DOHH2 (cell line): ENCODE results near the gene MORN5.

ENCODE experiments used
- H3F3A ChIP-seq: fragments of 200-600 bp; sonication (generic), shearing (Covaris generic); 2 replicates; pipeline ENCODE4 v1.6.0; 2016; ENCODE audit warnings: antibody characterized with exemption, mild to moderate bottlenecking; ENCODE audit not compliant: control insufficient read depth, insufficient read depth
- H3K27ac ChIP-seq: fragments of 200-600 bp; sonication (generic); 2 replicates; pipeline ENCODE4 v1.5.1; 2014; ENCODE audit warnings: low read depth, mild to moderate bottlenecking, low read length, moderate library complexity
- H3K27me3 ChIP-seq: fragments of 200-600 bp; sonication (generic); 2 replicates; pipeline ENCODE4 v1.6.1; 2014; ENCODE audit warnings: mild to moderate bottlenecking, low read length, mixed read lengths; ENCODE audit not compliant: control insufficient read depth
- H3K36me3 ChIP-seq: fragments of 200-600 bp; sonication (generic); 2 replicates; pipeline ENCODE4 v1.6.1; 2014; ENCODE audit warnings: mild to moderate bottlenecking, low read length, moderate library complexity, mixed read lengths; ENCODE audit not compliant: control insufficient read depth
- H3K4me1 ChIP-seq: fragments of 200-600 bp; sonication (generic); 2 replicates; pipeline ENCODE4 v1.6.1; 2014; ENCODE audit warnings: mild to moderate bottlenecking, low read length, mixed read lengths; ENCODE audit not compliant: control insufficient read depth
- H3K4me2 ChIP-seq: fragments of 200-600 bp; sonication (generic); 2 replicates; pipeline ENCODE4 v1.6.0; 2014; ENCODE audit warnings: mild to moderate bottlenecking, low read length, moderate library complexity
- H3K4me3 ChIP-seq: fragments of 200-600 bp; sonication (generic); 2 replicates; pipeline ENCODE4 v1.5.1; 2014; ENCODE audit warnings: mild to moderate bottlenecking, low read length, mixed read lengths
- H3K79me2 ChIP-seq: fragments of 200-600 bp; sonication (generic); 2 replicates; pipeline ENCODE4 v1.6.1; 2014; ENCODE audit warnings: mild to moderate bottlenecking, low read length, mixed read lengths; ENCODE audit not compliant: control insufficient read depth
- H3K9me2 ChIP-seq: fragments of 200-600 bp; sonication (generic); replicated peaks from 2 replicates; pipeline ENCODE4 v1.6.1; 2014; ENCODE audit warnings: mild to moderate bottlenecking, low read length, mixed read lengths; ENCODE audit not compliant: control insufficient read depth
- H3K9me3 ChIP-seq: fragments of 200-600 bp; sonication (generic); 2 replicates; pipeline ENCODE4 v1.6.1; 2014; ENCODE audit warnings: antibody characterized with exemption, low read length, mixed read lengths; ENCODE audit not compliant: control insufficient read depth, insufficient read depth
- H4K20me1 ChIP-seq: fragments of 200-600 bp; sonication (generic); 2 replicates; pipeline ENCODE4 v1.6.0; 2014; ENCODE audit warnings: low read depth, mild to moderate bottlenecking, antibody characterized with exemption, low read length, moderate library complexity; ENCODE audit not compliant: control insufficient read depth, insufficient read depth
- EZH2phosphoT487 ChIP-seq: fragments of 200-600 bp; sonication (generic); IDR thresholded peaks from 2 replicates; pipeline ENCODE4 v1.6.1; 2017; ENCODE audit warnings: borderline replicate concordance, mild to moderate bottlenecking, antibody characterized with exemption, low read length, moderate library complexity, mixed read lengths
- TF ChIP-seq, protein P1 (sequence below): fragments of 200-600 bp; sonication (generic); IDR thresholded peaks from one replicate; pipeline ENCODE4 v1.5.1; 2014; ENCODE audit warnings: antibody characterized with exemption, mild to moderate bottlenecking, low read depth, low read length; ENCODE audit not compliant: poor library complexity, severe bottlenecking

The MORN5 gene

GRCh38 chr9:122125158-122125508 is 34.6 kb upstream of the MORN5 start:
- H3K4me1 ChIP-seq, result peaks cover 4% of the 10 kb centered on the region
- H3K36me3 ChIP-seq, result no peaks in the 10 kb centered on the region
- no peaks in the 10 kb centered on the region for H3F3A ChIP-seq
- H3K79me2 ChIP-seq, result no peaks in the 10 kb centered on the region
- no peak overlapping the region for H3K4me2 ChIP-seq
- H3K27ac ChIP-seq, result no peak overlapping the region
- H3K9me2 ChIP-seq, result no peaks in the 10 kb centered on the region
- H3K9me3 ChIP-seq, result no peaks in the 10 kb centered on the region
- H3K27me3 ChIP-seq, result peaks cover 18% of the 10 kb centered on the region; the same call in 1 of the 2 replicates
- TF ChIP-seq, protein P1, sequence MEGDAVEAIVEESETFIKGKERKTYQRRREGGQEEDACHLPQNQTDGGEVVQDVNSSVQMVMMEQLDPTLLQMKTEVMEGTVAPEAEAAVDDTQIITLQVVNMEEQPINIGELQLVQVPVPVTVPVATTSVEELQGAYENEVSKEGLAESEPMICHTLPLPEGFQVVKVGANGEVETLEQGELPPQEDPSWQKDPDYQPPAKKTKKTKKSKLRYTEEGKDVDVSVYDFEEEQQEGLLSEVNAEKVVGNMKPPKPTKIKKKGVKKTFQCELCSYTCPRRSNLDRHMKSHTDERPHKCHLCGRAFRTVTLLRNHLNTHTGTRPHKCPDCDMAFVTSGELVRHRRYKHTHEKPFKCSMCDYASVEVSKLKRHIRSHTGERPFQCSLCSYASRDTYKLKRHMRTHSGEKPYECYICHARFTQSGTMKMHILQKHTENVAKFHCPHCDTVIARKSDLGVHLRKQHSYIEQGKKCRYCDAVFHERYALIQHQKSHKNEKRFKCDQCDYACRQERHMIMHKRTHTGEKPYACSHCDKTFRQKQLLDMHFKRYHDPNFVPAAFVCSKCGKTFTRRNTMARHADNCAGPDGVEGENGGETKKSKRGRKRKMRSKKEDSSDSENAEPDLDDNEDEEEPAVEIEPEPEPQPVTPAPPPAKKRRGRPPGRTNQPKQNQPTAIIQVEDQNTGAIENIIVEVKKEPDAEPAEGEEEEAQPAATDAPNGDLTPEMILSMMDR, result peak; percentile 90
- no peak for TF ChIP-seq EZH2phosphoT487
- no peaks in the 10 kb centered on the region for H4K20me1 ChIP-seq
- H3K4me3 ChIP-seq, result no peak overlapping the region

- Histone ChIP-seq H3F3A (no peaks in the 10 kb centered on the region), H3K79me2 (no peaks in the 10 kb centered on the region), H3K4me3 (no peak overlapping the region), H3K4me1 (peaks cover 4% of the 10 kb centered on the region), H3K9me3 (no peaks in the 10 kb centered on the region), H3K27ac (no peak overlapping the region), H3K9me2 (no peaks in the 10 kb centered on the region), H3K27me3 (peaks cover 18% of the 10 kb centered on the region; the same call in 1 of the 2 replicates), H3K4me2 (no peak overlapping the region), H4K20me1 (no peaks in the 10 kb centered on the region), H3K36me3 (no peaks in the 10 kb centered on the region)
- TF ChIP-seq, protein P1, result no peak
- TF ChIP-seq EZH2phosphoT487, result no peak
These were observed 34.0 kb upstream of the MORN5 start for GRCh38 chr9:122125509-122126330.

- no peaks in the 10 kb centered on the region for H3K79me2 ChIP-seq
- H3K4me3 ChIP-seq, result no peak overlapping the region
These were observed 33.1 kb upstream of the MORN5 start for GRCh38 chr9:122126331-122127261.

More at GRCh38 chr9:122126331-122127261, 33.1 kb upstream of the MORN5 start:
- H3K9me2 ChIP-seq, result no peaks in the 10 kb centered on the region
- TF ChIP-seq, protein P1, result no peak
- TF ChIP-seq EZH2phosphoT487, result no peak
- peaks cover 4% of the 10 kb centered on the region for H3K4me1 ChIP-seq
- no peaks in the 10 kb centered on the region for H4K20me1 ChIP-seq
- no peaks in the 10 kb centered on the region for H3F3A ChIP-seq
- peaks cover 18% of the 10 kb centered on the region; the same call in 1 of the 2 replicates for H3K27me3 ChIP-seq
- H3K9me3 ChIP-seq, result no peaks in the 10 kb centered on the region
- H3K27ac ChIP-seq, result no peak overlapping the region
- H3K36me3 ChIP-seq, result no peaks in the 10 kb centered on the region
- no peak overlapping the region for H3K4me2 ChIP-seq
